AG10803 (cell line): ENCODE measurements around the gene PLCH1.

Experiments used
- DNase-seq: peaks from one replicate; pipeline ENCODE4 v3.0.0; 2010; ENCODE audit warnings: low read depth
- H3K4me3 ChIP-seq: 2 replicates; pipeline ENCODE4 v1.5.1; 2011; ENCODE audit warnings: mild to moderate bottlenecking, low read length, control low read depth
- TF ChIP-seq, protein P1 (sequence below): conservative IDR thresholded peaks from 2 replicates; pipeline ENCODE4 v1.5.1; 2011; ENCODE audit warnings: mild to moderate bottlenecking, low read length, control low read depth, inconsistent platforms

Gene PLCH1

DNA sequence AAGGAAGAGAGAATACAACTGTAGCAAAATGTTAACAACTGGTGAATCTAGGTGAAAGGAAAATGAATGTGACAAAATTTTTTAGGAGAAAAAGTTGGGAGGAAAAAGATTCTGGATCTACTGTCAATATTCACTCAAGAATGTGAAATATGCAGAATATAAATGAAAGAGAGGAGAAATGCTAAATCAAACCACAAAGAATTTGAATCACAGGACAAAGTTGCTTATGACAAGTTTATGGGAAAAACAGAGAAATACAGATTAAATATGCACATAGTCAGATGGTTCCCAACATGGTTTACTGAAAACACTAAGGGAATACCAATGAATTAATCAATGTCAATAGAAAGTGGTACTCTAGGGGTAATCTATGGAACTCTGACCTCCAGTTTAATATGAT lies 33.6 kb upstream of the PLCH1 start:
- peak; percentile 20 for DNase-seq
- no peak overlapping the region for H3K4me3 ChIP-seq
- TF ChIP-seq, protein P1, sequence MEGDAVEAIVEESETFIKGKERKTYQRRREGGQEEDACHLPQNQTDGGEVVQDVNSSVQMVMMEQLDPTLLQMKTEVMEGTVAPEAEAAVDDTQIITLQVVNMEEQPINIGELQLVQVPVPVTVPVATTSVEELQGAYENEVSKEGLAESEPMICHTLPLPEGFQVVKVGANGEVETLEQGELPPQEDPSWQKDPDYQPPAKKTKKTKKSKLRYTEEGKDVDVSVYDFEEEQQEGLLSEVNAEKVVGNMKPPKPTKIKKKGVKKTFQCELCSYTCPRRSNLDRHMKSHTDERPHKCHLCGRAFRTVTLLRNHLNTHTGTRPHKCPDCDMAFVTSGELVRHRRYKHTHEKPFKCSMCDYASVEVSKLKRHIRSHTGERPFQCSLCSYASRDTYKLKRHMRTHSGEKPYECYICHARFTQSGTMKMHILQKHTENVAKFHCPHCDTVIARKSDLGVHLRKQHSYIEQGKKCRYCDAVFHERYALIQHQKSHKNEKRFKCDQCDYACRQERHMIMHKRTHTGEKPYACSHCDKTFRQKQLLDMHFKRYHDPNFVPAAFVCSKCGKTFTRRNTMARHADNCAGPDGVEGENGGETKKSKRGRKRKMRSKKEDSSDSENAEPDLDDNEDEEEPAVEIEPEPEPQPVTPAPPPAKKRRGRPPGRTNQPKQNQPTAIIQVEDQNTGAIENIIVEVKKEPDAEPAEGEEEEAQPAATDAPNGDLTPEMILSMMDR = no peak

DNA sequence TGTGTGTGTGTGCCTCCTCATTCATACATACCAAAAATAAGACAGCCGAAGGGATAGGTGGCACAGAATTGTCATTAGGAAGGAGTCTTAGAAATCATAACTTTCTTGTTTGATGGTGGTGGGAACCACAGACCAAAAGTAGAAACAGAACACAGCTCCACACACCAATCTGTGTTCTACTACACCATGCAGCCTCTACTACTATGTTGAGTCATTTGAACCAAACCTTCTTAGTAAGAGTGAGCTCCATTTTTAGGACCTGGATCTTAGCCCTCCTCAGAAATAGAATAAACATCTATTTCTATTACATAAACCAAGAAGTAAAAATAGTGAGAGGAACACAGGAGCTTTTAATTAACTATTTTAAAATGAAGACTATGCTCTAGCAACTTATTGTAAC lies 27.9 kb upstream of the PLCH1 start:
- H3K4me3 ChIP-seq = no peak overlapping the region
- DNase-seq = no peak
- TF ChIP-seq, protein P1 = no peak

DNA sequence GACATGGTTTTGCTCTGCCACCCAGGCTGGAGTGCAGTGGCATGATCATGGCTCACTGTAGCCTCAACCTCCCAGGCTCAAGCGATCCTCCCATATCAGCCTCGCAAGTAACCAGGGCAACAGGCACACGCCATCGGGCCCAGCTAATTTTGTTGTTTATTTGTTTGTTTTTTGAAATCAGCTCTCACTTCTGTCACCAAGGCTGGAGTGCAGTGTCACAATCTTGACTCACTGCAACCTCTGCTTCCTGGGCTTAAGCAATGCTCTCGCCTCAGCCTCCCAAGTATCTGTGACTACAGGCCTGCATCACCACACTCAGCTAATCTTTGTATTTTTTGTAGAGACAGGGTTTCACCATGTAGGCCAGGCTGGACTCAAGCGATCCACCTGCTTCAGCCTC lies 26.3 kb upstream of the PLCH1 start:
- no peak for DNase-seq
- no peak overlapping the region for H3K4me3 ChIP-seq
- TF ChIP-seq, protein P1 = no peak

DNA sequence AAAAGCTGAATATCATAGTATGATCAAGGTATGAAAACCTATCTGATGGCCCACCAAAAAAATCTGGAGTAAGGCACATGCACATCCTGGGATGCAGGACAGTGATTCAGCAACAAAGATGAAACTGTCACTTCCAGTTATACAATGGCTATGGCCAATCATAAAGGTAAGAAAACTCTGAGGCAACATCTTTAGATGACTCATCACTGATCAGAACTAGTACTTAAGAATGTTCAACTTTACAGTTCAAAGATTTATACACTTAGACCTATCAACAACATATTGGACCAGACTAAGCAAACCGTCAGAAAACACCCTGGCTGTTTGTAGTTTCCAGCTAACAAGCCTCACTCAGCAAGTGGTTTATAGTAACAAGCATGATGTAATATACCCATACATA lies 21.3 kb upstream of the PLCH1 start:
- TF ChIP-seq, protein P1 = no peak
- no peak overlapping the region for H3K4me3 ChIP-seq
- DNase-seq = no peak

DNA sequence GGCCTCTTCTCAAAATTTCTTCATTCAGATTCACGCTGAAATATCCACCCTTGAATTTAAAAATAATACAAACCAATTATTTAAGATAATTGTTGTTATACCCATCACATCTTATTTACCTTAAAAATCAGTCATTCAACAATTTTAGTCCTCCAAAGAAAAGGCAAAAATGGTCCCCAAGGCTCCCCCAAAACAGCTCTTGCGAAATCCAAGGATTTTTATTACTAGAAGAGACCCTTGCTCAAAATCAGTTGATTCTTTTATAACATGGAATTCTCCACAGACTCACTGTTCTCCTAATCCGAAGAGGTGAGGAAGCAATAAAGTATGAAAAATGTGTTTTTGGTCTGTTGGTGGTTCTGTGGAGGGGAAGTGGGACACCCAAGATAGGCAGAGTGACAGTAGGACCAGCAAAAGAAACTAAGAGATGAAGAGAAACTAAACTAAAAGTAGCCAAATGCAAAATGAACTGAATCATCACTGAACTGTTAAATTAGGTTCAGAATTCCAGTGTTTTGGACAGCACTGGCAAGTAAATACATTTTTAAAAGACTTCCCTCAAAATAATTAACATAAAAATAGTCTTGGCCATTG lies 19.1 kb upstream of the PLCH1 start:
- H3K4me3 ChIP-seq = no peak overlapping the region
- no peak for DNase-seq
- TF ChIP-seq, protein P1 = no peak

DNA sequence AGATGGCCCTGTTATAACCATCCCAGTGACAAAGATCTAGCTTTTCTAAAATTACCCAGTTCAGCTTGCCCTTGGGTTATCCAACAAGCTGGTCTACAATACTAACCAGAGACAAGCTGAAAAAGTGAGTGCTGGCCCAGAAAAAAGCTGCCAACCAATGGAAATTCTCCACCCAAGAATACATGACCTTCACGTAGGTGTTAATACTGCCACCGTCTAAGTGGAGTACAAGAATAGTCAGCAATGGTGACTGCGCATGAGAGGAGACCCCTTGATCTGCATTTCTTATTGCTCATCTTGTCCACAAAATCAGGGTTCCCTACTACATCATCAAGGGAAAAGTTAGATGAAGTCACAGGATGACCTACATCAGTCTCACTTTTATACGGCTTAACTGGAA lies 15.8 kb upstream of the PLCH1 start:
- TF ChIP-seq, protein P1 = no peak
- H3K4me3 ChIP-seq = no peak overlapping the region
- DNase-seq = no peak

DNA sequence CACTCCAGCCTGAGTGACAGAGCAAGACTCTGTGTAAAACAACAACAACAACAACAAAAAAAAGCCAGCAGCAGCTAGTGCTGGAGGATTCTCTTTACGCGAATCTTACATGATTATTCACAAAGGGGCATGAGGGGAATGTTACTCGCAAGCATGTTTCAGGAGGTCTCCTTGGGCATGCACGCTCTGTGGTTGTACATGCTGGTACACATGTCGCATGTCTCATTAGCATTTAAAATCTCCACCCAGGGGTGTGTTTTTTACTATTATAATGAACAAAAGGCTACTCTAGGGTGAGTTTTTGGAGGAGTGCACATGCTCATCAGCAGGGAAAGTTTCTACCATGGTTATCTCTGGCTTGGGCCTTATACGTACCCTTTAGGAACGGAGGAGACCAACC lies 12.7 kb upstream of the PLCH1 start:
- DNase-seq = no peak
- TF ChIP-seq, protein P1 = no peak
- H3K4me3 ChIP-seq = no peak overlapping the region
